ENCODE data around the gene SAG. TPM values are rescaled to one million over a fixed set of nuclear protein-coding genes. Genes with fewer than 3 reads are reported as not detected.

The SAG gene
- total and polyA plus RNA-seq, 10 of the 15 experiments (the other 5 are each of a cell fraction or from before 2014, with no cell fraction given) = 0.06 to 0.47 TPM; not detected in 8

DNA sequence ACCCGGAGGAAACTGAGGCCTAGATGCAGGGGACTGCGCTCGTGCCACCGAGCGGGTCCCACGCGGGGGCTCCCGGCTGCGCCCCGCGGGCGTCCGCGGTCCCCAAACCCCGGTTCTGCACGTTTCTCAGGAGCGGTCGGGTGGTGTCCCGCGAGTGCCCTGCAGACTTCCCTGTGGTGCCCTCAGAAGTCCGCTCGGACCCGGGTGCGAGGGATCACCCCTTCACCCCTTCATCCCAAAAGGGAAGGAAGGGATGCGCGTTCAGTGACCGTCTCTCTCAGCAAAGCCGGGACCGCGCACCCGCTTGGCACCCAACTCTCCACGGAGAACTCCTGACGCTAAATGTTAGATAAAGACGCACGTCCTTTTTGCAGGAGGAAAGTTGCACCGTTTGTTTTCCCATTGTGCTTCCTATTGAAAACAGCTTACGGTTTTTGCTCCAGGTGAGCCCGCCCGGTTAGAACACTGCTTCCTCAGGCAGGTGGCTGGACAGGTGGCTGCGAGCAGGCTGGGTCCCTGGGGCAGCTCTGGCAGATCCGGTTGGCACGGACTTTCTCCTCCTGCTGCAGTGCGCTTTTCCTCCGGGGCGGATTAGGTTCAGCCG is 47.5 kb downstream of the SAG start:
- ATAC-seq (peak; percentile 5; the same call in 1 of the 3 replicates), FAIRE-seq (no peak), DNase-seq (ENCODE audit: low read depth, low spot score) (no peak)
- Histone ChIP-seq H3K4me3 (peak overlapping the region; percentile 85), H3K9me3 (replicated peaks; ENCODE audit: control insufficient read depth, insufficient read depth, low read length) (no peaks in the 10 kb centered on the region), H3K4me1 (ENCODE audit: control insufficient read depth, insufficient read depth, low read length) (peaks cover 24% of the 10 kb centered on the region), H3K79me2 (ENCODE audit: control insufficient read depth, insufficient read depth, low read length) (peaks cover 52% of the 10 kb centered on the region), H3K9ac (ENCODE audit: control insufficient read depth, insufficient read depth, low read length) (peak overlapping the region; percentile 73), H3K27ac (ENCODE audit: control insufficient read depth, insufficient read depth) (peak overlapping the region; percentile 33; the same call in 1 of the 2 replicates), H3K36me3 (ENCODE audit: control insufficient read depth in 2 of 2, insufficient read depth in 2 of 2, low read length in 1 of 2) (0 out of 4 replicates have a peak, but pooled peaks cover 0 to 4% of the 10 kb centered on the region in 2 experiments), H4K20me1 (ENCODE audit: control insufficient read depth, insufficient read depth) (no peaks in the 10 kb centered on the region), H3K4me2 (ENCODE audit: control insufficient read depth, insufficient read depth) (peak overlapping the region; percentile 71), H3K27me3 (replicated peaks in 1 of 2; ENCODE audit: control insufficient read depth in 2 of 2, insufficient read depth in 2 of 2, low read length in 1 of 2) (no peaks in the 10 kb centered on the region), H2AFZ (ENCODE audit: control insufficient read depth, low read depth, low read length) (peak overlapping the region; percentile 48; the same call in 1 of the 2 replicates)
- in situ Hi-C loops (cut with MboI) (no loop called here), intact Hi-C loops (cut with micrococcal nuclease; ENCODE audit: unreplicated experiment) (loop anchor here (2.0 kb wide), 1 partner anchor 88 kb away; no protein-coding TSS in a partner anchor)
- no TSS peak for BruUV-seq (replicated peaks)
- RAD21 ChIA-PET (ENCODE audit: unreplicated experiment) = interaction anchor here (0.6 kb wide), 1 partner anchor 88 kb away, joined by 3 read pairs; no protein-coding TSS in a partner anchor
- SMC1A ChIA-PET (ENCODE audit: uncharacterized antibody, unreplicated experiment) = interaction anchor here (1.0 kb wide), 1 partner anchor 65 kb away, joined by 3 read pairs; no protein-coding TSS in a partner anchor
- POLR2A ChIA-PET = no interaction called here
- under 1% methylated on average over 39 of the region's 46 CpGs for WGBS (ENCODE audit: insufficient coverage, insufficient replicate concordance, low lambda C conversion rate, missing lambda C conversion rate)
- CTCF ChIA-PET = interaction anchor here (0.9 to 2.6 kb wide), 6 partner anchors 11 to 57 kb away, joined by 3 to 9 read pairs (median 4); no protein-coding TSS in a partner anchor
- TF ChIP-seq, protein P1, sequence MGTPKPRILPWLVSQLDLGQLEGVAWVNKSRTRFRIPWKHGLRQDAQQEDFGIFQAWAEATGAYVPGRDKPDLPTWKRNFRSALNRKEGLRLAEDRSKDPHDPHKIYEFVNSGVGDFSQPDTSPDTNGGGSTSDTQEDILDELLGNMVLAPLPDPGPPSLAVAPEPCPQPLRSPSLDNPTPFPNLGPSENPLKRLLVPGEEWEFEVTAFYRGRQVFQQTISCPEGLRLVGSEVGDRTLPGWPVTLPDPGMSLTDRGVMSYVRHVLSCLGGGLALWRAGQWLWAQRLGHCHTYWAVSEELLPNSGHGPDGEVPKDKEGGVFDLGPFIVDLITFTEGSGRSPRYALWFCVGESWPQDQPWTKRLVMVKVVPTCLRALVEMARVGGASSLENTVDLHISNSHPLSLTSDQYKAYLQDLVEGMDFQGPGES (IDR thresholded peaks at IDR 0.05) = no peak
- TF ChIP-seq MYB (IDR thresholded peaks at IDR 0.05; ENCODE audit: borderline replicate concordance, low read depth, low read length) (no peak), BHLHE40 (IDR thresholded peaks at IDR 0.05; ENCODE audit: borderline replicate concordance in 1 of 2, low read depth in 2 of 2, low read length in 1 of 2) (peak in 1 of 2 experiments; percentile 56; a peak in 2 of 4 replicates), ZNF622 (IDR thresholded peaks at IDR 0.05) (no peak), POLR2A (IDR thresholded peaks at IDR 0.05; ENCODE audit: low read depth, low read length) (peak; percentile 19; the same call in 1 of the 2 replicates), ASH2L (IDR thresholded peaks at IDR 0.05; ENCODE audit: borderline replicate concordance, low read depth) (no peak), KAT2A (conservative IDR thresholded peaks at IDR 0.05; ENCODE audit: control insufficient read depth, low read depth, low read length) (no peak), SPI1 (IDR thresholded peaks at IDR 0.05; ENCODE audit: borderline replicate concordance, insufficient read depth, low read depth, low read length) (no peak), BACH1 (IDR thresholded peaks at IDR 0.05; ENCODE audit: borderline replicate concordance) (no peak), KDM1A (IDR thresholded peaks at IDR 0.05; ENCODE audit: borderline replicate concordance) (no peak), RUNX3 (IDR thresholded peaks at IDR 0.05; ENCODE audit: low read length) (peak; percentile 17; the same call in 1 of the 2 replicates), IKZF1 (conservative IDR thresholded peaks at IDR 0.05) (peak; percentile 40; the same call in 1 of the 2 replicates)
